K562 (cell line): ENCODE measurements around the gene RAP1GAP2. TPM values are rescaled to one million over a fixed set of nuclear protein-coding genes. Genes with fewer than 3 reads are reported as not detected.

Experiments
- ATAC-seq: fragments of 200-7000 bp; cut with Tn5 transposase; 3 replicates; pipeline ENCODE4 v1.9.1; 2020; ENCODE audit warnings: moderate library complexity
- BruUV-seq: library from RNA; stranded (reverse); fragments of 400-500 nt; replicated peaks from 2 replicates; lab custom pipeline; 2021; lab: Mats Ljungman, UMichigan
- CTCF ChIA-PET: fragments of 300-600 bp; formaldehyde crosslinking; extraction: SDS; loops from one replicate; lab custom pipeline; 2021; ENCODE audit warnings: low intra/inter-chr PET ratio; lab: Yijun Ruan, JAX
- POLR2A ChIA-PET: fragments of 300-600, 350-650 bp; sonication (Branson Sonifier 250); formaldehyde crosslinking; extraction: SDS; loops from one replicate; lab custom pipeline; 2021; ENCODE audit warnings: antibody characterized with exemption, inconsistent platforms; lab: Yijun Ruan, JAX
- DNase-seq, 4 experiments: peaks; one replicate each; pipeline versions ENCODE4 v3.0.0 to v3.0.0-alpha.2; 2011 to 2018; ENCODE audit warnings: low spot score in 3 of 4, mixed read lengths in 3 of 4; ENCODE audit errors: extremely low read depth in 1 of 4
- FAIRE-seq: peaks from 2 replicates; lab custom pipeline; 2011; peaks lifted over from hg19 to GRCh38; lab: Jason Lieb, UNC
- H2AFZ ChIP-seq: 2 replicates; pipeline ENCODE4 v1.6.0; 2011; ENCODE audit warnings: low read depth, low read length, control low read depth, inconsistent platforms
- H3K27ac ChIP-seq: fragments of 200-600 bp; 3 replicates; pipeline ENCODE4 v1.8.0; 2011; ENCODE audit warnings: low read depth, mild to moderate bottlenecking, control low read depth, inconsistent platforms, low read length, moderate library complexity, mixed read lengths; ENCODE audit errors: extremely low read depth
- H3K27me3 ChIP-seq, 2 experiments: fragments of 300-600 bp in 1 of 2; 2 replicates in 1 of 2; 3 replicates in 1 of 2; pipeline versions ENCODE4 v1.6.0 to v1.8.0; 2011; ENCODE audit warnings: inconsistent platforms in 2 of 2, low read length in 2 of 2, mild to moderate bottlenecking in 1 of 2, mixed read lengths in 1 of 2, moderate library complexity in 1 of 2; ENCODE audit not compliant: control insufficient read depth in 2 of 2, insufficient read depth in 2 of 2
- H3K36me3 ChIP-seq: fragments of 300-600 bp; 3 replicates; pipeline ENCODE4 v1.8.0; 2011; ENCODE audit warnings: mild to moderate bottlenecking, low read length, inconsistent platforms; ENCODE audit not compliant: control insufficient read depth, insufficient read depth
- H3K4me1 ChIP-seq, 2 experiments: fragments of 200-600 bp in 1 of 2; replicated peaks in 1 of 2; 2 replicates in 1 of 2; 3 replicates in 1 of 2; pipeline versions ENCODE4 v1.5.1 to v1.8.0; 2011; ENCODE audit warnings: inconsistent platforms in 2 of 2, low read length in 2 of 2, mild to moderate bottlenecking in 1 of 2, mixed read lengths in 1 of 2, moderate library complexity in 1 of 2; ENCODE audit not compliant: control insufficient read depth in 2 of 2, insufficient read depth in 2 of 2
- H3K4me2 ChIP-seq: 2 replicates; pipeline ENCODE4 v1.6.1; 2011; ENCODE audit warnings: low read length, control low read depth, inconsistent platforms, mixed read lengths; ENCODE audit not compliant: insufficient read depth
- H3K4me3 ChIP-seq: fragments of 200-600 bp; sonication (generic), shearing (Covaris generic); 2 replicates; pipeline ENCODE4 v1.5.1; 2016; ENCODE audit warnings: control low read depth, inconsistent platforms
- H3K79me2 ChIP-seq: fragments of 200-600 bp; 3 replicates; pipeline ENCODE4 v1.8.0; 2011; ENCODE audit warnings: low read length, inconsistent platforms; ENCODE audit not compliant: control insufficient read depth, insufficient read depth
- H3K9ac ChIP-seq, 2 experiments: 2 replicates each; pipeline versions ENCODE4 v1.6.0 to v1.6.1; 2011; ENCODE audit warnings: low read depth in 2 of 2, low read length in 2 of 2, control low read depth in 1 of 2, inconsistent platforms in 1 of 2, mild to moderate bottlenecking in 1 of 2, mixed read lengths in 1 of 2; ENCODE audit not compliant: insufficient read depth in 1 of 2
- H3K9me1 ChIP-seq: one replicate; pipeline ENCODE4 v1.6.0; 2011; ENCODE audit warnings: inconsistent platforms, mild to moderate bottlenecking, low read length, moderate library complexity; ENCODE audit not compliant: control insufficient read depth, insufficient read depth
- H3K9me3 ChIP-seq: replicated peaks from 2 replicates; pipeline ENCODE4 v1.5.1; 2011; ENCODE audit warnings: low read depth, low read length, inconsistent platforms; ENCODE audit not compliant: control insufficient read depth, insufficient read depth
- H4K20me1 ChIP-seq: replicated peaks from 2 replicates; pipeline ENCODE4 v1.6.1; 2011; ENCODE audit warnings: low read length, inconsistent platforms, mixed read lengths; ENCODE audit not compliant: control insufficient read depth, insufficient read depth
- ARID2 ChIP-seq: fragments of 450-650 bp; IDR thresholded peaks from 2 replicates; pipeline ENCODE4 v1.6.1; 2017; ENCODE audit warnings: antibody characterized with exemption, mild to moderate bottlenecking
- ETV5 ChIP-seq: sonication (generic); formaldehyde crosslinking; IDR thresholded peaks from 2 replicates; pipeline ENCODE4 v1.4.0; 2020; ENCODE audit warnings: low read depth, mild to moderate bottlenecking, missing genetic modification reagents
- GTF2B ChIP-seq: IDR thresholded peaks from 2 replicates; pipeline ENCODE4 v1.6.1; 2011; ENCODE audit not compliant: insufficient read length; ENCODE audit errors: extremely low read depth
- RBM39 ChIP-seq: fragments of 200-400 bp; formaldehyde crosslinking; optimal IDR thresholded peaks from 2 replicates; pipeline ENCODE3; 2018; ENCODE audit warnings: low read depth, low read length
- SUPT5H ChIP-seq: fragments of 450-650 bp; IDR thresholded peaks from 2 replicates; pipeline ENCODE4 v1.6.1; 2016
- ZNF24 ChIP-seq: fragments of 450-650 bp; IDR thresholded peaks from 2 replicates; pipeline ENCODE4 v1.6.1; 2016
- WGBS: fragments of 100-300 bp; shearing (Covaris generic); methylation state at CpG from one replicate; pipeline ENCODE4 v1.1.6; 2016; ENCODE audit warnings: low coverage, mixed read lengths; ENCODE audit not compliant: insufficient coverage; ENCODE audit errors: missing lambda C conversion rate; 5-methylcytosine and 5-hydroxymethylcytosine counted together
- in situ Hi-C: fragments of 300-500 bp; cut with MboI; formaldehyde crosslinking; loops from 4 replicates; pipeline ENCODE4 v1.15.0; 2018; ENCODE audit warnings: inconsistent platforms, mixed read lengths
- intact Hi-C: fragments of 100-400 bp; cut with micrococcal nuclease; formaldehyde crosslinking; loops from 2 replicates; pipeline ENCODE4 v1.14.2; 2022
- polyA plus RNA-seq, 8 experiments: library from polyadenylated mRNA; depleted of rRNA in 4 of 8; stranded (reverse) in 5 of 8; unstranded in 3 of 8; fragments of >200 nt; fragmentation: Nextera tagmentation in 2 of 8; fragmentation: Illumina TruSeq in 1 of 8; extraction: Ambion mirVana in 2 of 8; extraction: Trizol in 1 of 8; gene quantifications; 2 replicates each; pipeline versions ENCODE4 v1.2.1 to v1.2.3, GENCODE V29; 2011 to 2014; ENCODE audit warnings: inconsistent platforms in 1 of 8, missing spikeins in 1 of 8
- total RNA-seq, 7 experiments: library from RNA; depleted of rRNA in 6 of 7; stranded (reverse); fragments of >200 nt in 6 of 7; fragmentation: Illumina TruSeq in 2 of 7; extraction: Trizol in 2 of 7; gene quantifications; 2 replicates each; pipeline versions ENCODE4 v1.2.1 to v1.2.3, GENCODE V29; 2011 to 2021; ENCODE audit warnings: low replicate concordance in 1 of 7

RAP1GAP2 gene
- total and polyA plus RNA-seq, 9 of the 15 experiments (the other 6 are each of a cell fraction or from before 2014, with no cell fraction given): 0.01 to 1.3 (median 0.42) TPM; not detected in 1

GRCh38 chr17:2909846-2910234 lies 113.6 kb downstream of the RAP1GAP2 start:
- peaks cover 0 to 4% of the 10 kb centered on the region in 2 experiments; a peak in 1 of 5 replicates for H3K27me3 ChIP-seq
- H2AFZ ChIP-seq: no peak overlapping the region
- no peak for FAIRE-seq
- in situ Hi-C loops (no loop called here), intact Hi-C loops (no loop called here)
- H3K9me1 ChIP-seq: no peaks in the 10 kb centered on the region
- BruUV-seq: no TSS peak
- H3K4me3 ChIP-seq: no peak overlapping the region
- 0% methylated on average over 4 of the region's 4 CpGs for WGBS
- H3K4me1 ChIP-seq: no peaks in the 10 kb centered on the region
- TF ChIP-seq ETV5 (CRISPR knock-in tag) (no peak), GTF2B (no peak), SUPT5H (no peak), ZNF24 (no peak), ARID2 (no peak), RBM39 (no peak)
- CTCF ChIA-PET: no interaction called here
- no peak for ATAC-seq
- no peaks in the 10 kb centered on the region for H3K79me2 ChIP-seq
- H3K4me2 ChIP-seq: no peak overlapping the region
- POLR2A ChIA-PET: no interaction called here
- no peaks in the 10 kb centered on the region for H3K9me3 ChIP-seq
- no peaks in the 10 kb centered on the region for H4K20me1 ChIP-seq
- H3K9ac ChIP-seq: no peak overlapping the region
- no peaks in the 10 kb centered on the region for H3K36me3 ChIP-seq
- DNase-seq: no peak
- no peak overlapping the region for H3K27ac ChIP-seq
